GM23338 (cell line): ENCODE data around the gene SCNN1G.

Experiments
- CREB1 ChIP-seq: fragments of 250-450 bp; sonication (Bioruptor Pico); IDR thresholded peaks from 2 replicates; pipeline ENCODE4 v1.5.0; 2020; ENCODE audit warnings: low read depth, mild to moderate bottlenecking, moderate library complexity
- CTCF ChIP-seq, 2 experiments: fragments of 200-600 bp in 1 of 2; sonication (generic) in 1 of 2; conservative IDR thresholded peaks; 2 replicates each; pipeline versions ENCODE4 v1.5.1 to v1.6.1; 2016 to 2017; ENCODE audit warnings: antibody characterized with exemption in 2 of 2, low read depth in 2 of 2, mild to moderate bottlenecking in 2 of 2, moderate library complexity in 1 of 2
- EZH2 ChIP-seq: fragments of 200-600 bp; sonication (generic); IDR thresholded peaks from one replicate; pipeline ENCODE4 v1.8.0; 2017; ENCODE audit warnings: antibody characterized with exemption, mild to moderate bottlenecking, low read depth; ENCODE audit not compliant: unreplicated experiment
- EZH2phosphoT487 ChIP-seq: fragments of 200-600 bp; sonication (generic); IDR thresholded peaks from one replicate; pipeline ENCODE4 v1.8.1; 2018; ENCODE audit warnings: antibody characterized with exemption; ENCODE audit not compliant: unreplicated experiment
- JUNB ChIP-seq: IDR thresholded peaks from one replicate; pipeline ENCODE4 v1.6.1; 2016; ENCODE audit warnings: antibody characterized with exemption; ENCODE audit not compliant: unreplicated experiment
- POLR2AphosphoS5 ChIP-seq: IDR thresholded peaks from 2 replicates; pipeline ENCODE4 v1.6.1; 2016; ENCODE audit warnings: antibody characterized with exemption, low read depth
- REST ChIP-seq: IDR thresholded peaks from one replicate; pipeline ENCODE4 v1.6.1; 2018; ENCODE audit warnings: antibody characterized with exemption; ENCODE audit not compliant: unreplicated experiment

GRCh38 chr16:23148166-23148512 lies 34.4 kb upstream of the SCNN1G start:
- TF ChIP-seq CTCF (conservative IDR thresholded peaks at IDR 0.05; ENCODE audit: low read depth in 2 of 2) (no peak), REST (no peak), POLR2AphosphoS5 (no peak), CREB1 (no peak), EZH2 (no peak), EZH2phosphoT487 (no peak), JUNB (no peak)
